Stomach (tissue), 4 donors: ENCODE data around the gene PLAGL1.

ENCODE experiments used
- POLR2AphosphoS5 ChIP-seq, 3 donors: sonication (generic); formaldehyde crosslinking; IDR thresholded peaks; one replicate each; pipeline ENCODE4 v1.6.1; 2016; ENCODE audit warnings: antibody characterized with exemption in 3 of 3
- TF ChIP-seq, protein P1 (sequence below), 7 experiments: fragments of 450-650 bp in 4 of 7; fragments of 200-600 bp in 3 of 7; sonication (generic) in 3 of 7; IDR thresholded peaks; one replicate each; pipeline ENCODE4 v1.5.1; 2016 to 2019; ENCODE audit warnings: antibody characterized with exemption in 7 of 7, control low read depth in 2 of 7, mild to moderate bottlenecking in 1 of 7

DNA sequence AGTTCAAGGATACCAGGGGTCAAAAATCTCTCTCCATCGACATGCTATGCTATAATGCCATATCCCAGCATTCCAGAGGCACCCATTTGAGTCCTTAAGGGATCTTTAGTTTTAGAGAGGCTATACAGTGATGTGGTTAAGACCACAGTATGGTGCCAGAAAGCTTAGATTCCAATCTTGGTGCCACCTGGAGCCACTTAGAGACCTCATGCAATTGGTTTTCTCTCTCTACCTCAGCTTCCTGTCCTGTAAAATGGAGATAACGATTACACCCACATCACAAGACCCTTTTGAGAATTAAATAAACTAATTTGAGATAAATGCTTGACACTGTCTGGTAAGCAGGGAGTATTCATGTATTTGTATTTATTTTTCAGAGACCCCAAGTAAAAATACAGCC, 39.0 kb downstream of the PLAGL1 start:
- TF ChIP-seq, protein P1, sequence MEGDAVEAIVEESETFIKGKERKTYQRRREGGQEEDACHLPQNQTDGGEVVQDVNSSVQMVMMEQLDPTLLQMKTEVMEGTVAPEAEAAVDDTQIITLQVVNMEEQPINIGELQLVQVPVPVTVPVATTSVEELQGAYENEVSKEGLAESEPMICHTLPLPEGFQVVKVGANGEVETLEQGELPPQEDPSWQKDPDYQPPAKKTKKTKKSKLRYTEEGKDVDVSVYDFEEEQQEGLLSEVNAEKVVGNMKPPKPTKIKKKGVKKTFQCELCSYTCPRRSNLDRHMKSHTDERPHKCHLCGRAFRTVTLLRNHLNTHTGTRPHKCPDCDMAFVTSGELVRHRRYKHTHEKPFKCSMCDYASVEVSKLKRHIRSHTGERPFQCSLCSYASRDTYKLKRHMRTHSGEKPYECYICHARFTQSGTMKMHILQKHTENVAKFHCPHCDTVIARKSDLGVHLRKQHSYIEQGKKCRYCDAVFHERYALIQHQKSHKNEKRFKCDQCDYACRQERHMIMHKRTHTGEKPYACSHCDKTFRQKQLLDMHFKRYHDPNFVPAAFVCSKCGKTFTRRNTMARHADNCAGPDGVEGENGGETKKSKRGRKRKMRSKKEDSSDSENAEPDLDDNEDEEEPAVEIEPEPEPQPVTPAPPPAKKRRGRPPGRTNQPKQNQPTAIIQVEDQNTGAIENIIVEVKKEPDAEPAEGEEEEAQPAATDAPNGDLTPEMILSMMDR (IDR thresholded peaks at IDR 0.05): no peak
- no peak for TF ChIP-seq POLR2AphosphoS5 (IDR thresholded peaks at IDR 0.05)
